Measurements from ENCODE around the gene MTG1.
"Not testable (repeated sequence)": the region's sequence is repeated elsewhere in the genome, so short reads cannot be mapped to it uniquely, and the experiment has no call there.

The MTG1 gene

GRCh38 chr10:133422807-133423771 is 29.1 kb downstream of the MTG1 start:
- DNase-seq (ENCODE audit: low spot score) (no peak), FAIRE-seq (no peak)

GRCh38 chr10:133424102-133424501 is 30.1 kb downstream of the MTG1 start:
- DNase-seq (ENCODE audit: low spot score); FAIRE-seq: not testable (repeated sequence)

DNA sequence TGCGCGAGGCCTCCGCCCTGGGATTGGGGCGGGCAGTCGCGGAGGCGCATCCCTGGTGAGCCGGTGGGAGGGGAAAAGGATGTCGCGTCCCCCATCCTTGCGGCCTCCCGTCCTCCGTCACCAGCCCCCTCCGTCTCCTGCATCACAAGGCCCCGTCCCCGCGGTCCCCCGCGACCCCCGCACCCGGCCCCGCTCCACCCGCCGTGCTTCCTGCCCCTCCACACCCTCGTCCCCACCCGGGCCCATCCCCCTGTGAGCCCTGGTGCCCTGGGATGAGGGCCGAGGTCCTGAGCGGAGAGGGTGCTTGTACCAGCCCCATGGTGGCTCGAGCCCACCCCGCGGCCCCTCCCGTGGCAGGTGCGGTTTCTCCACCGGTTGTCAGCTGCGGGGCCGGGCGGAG is 30.6 kb downstream of the MTG1 start, which contains the start of gene SPRN:
TSS of gene SPRN (minus strand) at position 25 of the 400 bp plus-strand sequence. CDS start 944 bp downstream, outside the sequence.
- FAIRE-seq; DNase-seq (ENCODE audit: low spot score): not testable (repeated sequence)

DNA sequence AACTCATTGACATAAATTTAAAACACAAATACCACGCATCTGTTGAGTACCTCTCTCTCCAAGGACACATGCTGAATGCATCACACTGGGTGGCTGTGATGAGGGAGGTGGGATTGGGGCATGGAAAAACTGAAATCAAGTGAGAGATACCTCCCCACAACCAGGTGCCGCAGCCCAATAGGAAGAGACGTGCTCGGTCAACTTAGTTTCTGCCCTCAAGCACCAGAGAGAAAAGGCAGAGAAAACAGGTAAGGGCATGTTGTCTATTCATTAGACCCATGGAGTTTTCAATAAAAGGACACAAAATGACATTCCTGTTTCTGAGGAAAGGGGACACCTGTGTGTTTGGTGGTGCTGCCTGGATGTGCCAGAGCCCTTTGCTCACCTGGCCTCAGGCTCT is 35.6 kb downstream of the MTG1 start:
- FAIRE-seq, result not testable (repeated sequence)

DNA sequence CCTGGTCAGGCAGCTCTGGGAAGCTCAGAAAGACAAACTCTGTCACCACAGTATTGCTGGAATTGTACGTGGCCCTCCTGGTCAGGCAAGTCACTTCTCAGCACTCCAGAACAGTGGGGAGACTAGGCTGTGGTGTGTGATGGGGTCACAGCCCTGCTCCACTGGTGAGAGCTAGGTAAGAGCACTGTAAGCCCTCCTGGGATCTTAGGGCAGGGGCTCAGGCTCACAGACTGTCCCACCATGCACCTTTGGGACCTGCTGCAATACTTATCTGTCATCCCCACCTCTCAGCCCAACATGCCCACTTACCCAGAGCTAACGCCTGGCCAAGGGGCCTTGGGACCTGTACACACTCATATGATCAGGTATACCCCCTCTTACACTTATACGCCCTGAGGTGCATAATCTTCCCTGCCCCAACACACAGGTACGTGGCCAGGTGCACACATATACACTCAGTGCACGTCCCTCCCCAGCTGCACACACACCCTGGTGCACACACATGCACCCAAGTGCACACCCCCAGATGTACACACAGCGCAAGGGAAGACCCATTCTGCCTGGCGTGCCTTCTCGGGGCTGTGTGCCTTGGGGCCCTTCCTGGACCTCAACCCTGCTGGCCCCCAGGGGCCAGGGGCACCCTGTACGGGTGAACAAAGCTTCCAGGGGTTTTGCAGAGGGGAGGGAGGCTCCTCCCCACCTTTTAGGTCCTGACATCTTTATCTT is 38.1 kb downstream of the MTG1 start:
- not testable (repeated sequence) for DNase-seq (ENCODE audit: low spot score)

More for the DNA sequence above, 35.6 kb downstream of the MTG1 start:
- peak; percentile 1 for DNase-seq (ENCODE audit: low spot score)

DNA sequence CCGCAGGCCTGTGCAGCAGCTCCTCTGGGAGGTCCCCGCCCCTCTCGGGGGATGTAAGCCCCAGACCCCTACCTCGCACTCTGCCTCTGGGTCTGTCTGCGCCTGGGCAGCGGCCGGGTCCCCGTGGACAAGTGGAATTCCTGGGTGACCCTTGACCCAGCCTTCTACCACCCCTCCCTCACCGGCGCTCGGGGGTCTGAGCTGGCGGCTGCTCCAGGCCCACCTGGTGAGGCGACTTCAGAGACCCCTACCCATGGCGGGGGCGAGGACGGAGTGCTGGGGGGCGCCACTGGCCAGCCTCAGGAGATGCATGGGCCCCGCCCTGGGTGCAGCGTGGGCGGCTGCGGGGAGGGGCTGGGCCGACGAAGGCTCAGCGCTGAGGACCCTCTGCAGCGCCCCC is 38.8 kb downstream of the MTG1 start:
- not testable (repeated sequence) for DNase-seq (ENCODE audit: low spot score)

More for the DNA sequence above, 38.1 kb downstream of the MTG1 start:
- not testable (repeated sequence) for FAIRE-seq

DNA sequence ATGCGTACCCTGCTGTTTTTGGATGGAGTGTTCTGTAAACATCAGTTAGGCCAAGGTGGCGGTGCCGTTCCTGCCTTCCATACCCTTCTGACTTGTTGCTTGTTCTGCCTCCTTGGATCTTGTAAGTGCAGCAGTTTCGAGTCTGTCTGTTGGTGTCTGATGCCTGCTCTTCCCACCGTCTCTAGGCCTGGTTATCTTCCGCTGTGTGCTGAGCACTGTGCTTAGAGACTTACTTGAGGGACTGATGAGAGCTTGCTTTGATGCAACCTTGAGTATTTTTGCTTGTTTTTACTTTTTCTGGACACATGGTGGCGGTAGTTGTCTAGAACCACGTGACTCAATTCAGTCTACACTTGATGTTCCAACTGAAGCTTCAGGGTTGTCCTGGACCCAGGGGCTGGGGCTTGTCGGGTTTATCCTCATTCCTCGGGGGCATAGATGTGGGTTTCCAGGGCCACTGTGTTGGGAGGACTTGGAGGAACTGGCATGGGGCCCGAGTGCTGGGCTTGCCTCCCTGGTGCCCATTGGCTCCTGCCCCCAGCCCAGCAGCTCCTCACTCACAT is 44.8 kb downstream of the MTG1 start:
- FAIRE-seq (no peak), DNase-seq (ENCODE audit: low spot score) (no peak)

More for the DNA sequence above, 38.8 kb downstream of the MTG1 start:
- FAIRE-seq, result not testable (repeated sequence)

DNA sequence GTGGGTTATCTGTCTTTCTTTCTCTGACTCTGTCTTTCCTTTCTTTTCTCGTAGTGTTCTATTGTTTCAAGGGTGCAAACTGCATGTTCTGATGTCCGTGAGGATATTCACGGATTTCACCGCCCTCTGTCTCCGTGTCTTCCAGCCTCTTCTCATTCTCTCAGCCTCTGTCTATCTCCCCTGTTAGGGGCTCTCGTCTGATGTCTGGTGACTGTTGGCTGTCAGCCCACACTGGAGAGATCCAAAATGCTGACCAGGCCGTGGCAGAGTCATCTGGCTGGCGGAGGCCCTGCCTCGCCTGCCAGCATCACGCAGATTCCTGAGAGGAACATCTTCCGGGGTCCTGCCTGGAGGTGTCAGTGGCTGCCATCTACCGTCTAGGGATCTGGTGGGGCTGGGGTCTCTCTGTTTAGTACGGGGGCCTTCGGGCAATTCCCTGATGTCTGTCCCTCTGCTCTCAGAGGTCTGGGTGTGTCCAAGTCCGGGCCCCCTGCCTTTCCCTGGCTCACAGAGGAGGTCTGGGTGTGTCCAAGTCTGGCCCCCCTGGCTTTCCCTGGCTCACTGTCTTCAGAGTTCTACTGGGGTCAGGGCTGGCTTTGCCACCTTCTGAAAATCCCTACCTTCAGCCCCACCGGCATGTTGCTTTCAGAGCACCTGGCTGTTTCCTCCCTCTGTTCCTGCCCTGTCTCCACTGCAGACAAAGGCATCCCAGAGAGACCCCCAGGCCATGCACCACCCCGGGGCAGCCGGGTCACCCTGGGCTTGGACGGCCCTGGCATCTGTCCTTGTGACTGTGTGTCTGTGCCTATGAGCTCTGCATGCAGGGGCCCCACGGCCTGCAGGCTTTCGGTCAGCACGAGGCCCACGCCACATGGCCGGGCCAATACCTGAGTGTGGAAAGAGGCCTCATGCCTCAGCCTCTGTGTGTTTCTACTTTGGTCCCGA is 45.8 kb downstream of the MTG1 start:
- no peak for DNase-seq (ENCODE audit: low spot score)
- FAIRE-seq, result no peak

- DNase-seq (ENCODE audit: low spot score) (no peak), FAIRE-seq (no peak)
Observed at GRCh38 chr10:133440633-133441285, 46.8 kb downstream of the MTG1 start.

GRCh38 chr10:133441356-133441755 is 47.4 kb downstream of the MTG1 start:
- DNase-seq (ENCODE audit: low spot score); FAIRE-seq: not testable (repeated sequence)

DNA sequence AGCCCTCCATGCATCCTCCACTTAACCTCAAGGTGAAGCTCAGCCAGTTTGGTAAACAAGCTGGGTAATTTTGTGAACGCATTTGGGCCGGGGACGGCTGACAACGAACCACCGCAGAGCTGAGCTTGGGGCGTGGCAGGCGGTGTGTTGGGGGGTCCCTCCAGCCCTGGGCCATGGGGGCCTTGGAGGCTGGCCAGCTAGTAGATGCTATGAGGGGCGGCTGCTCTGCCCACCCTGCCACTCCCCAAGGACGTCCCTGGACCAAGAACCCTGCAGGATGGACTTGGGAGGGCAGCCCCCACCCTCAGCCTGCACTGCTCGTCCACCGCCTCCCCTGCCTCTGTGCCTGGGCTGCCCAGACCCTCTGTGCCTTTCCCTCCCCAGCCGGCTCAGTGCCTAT is 47.8 kb downstream of the MTG1 start:
- DNase-seq (ENCODE audit: low spot score) (no peak), FAIRE-seq (no peak)

GRCh38 chr10:133442191-133442966 is 48.4 kb downstream of the MTG1 start:
- DNase-seq (ENCODE audit: low spot score) (no peak), FAIRE-seq (no peak)

DNA sequence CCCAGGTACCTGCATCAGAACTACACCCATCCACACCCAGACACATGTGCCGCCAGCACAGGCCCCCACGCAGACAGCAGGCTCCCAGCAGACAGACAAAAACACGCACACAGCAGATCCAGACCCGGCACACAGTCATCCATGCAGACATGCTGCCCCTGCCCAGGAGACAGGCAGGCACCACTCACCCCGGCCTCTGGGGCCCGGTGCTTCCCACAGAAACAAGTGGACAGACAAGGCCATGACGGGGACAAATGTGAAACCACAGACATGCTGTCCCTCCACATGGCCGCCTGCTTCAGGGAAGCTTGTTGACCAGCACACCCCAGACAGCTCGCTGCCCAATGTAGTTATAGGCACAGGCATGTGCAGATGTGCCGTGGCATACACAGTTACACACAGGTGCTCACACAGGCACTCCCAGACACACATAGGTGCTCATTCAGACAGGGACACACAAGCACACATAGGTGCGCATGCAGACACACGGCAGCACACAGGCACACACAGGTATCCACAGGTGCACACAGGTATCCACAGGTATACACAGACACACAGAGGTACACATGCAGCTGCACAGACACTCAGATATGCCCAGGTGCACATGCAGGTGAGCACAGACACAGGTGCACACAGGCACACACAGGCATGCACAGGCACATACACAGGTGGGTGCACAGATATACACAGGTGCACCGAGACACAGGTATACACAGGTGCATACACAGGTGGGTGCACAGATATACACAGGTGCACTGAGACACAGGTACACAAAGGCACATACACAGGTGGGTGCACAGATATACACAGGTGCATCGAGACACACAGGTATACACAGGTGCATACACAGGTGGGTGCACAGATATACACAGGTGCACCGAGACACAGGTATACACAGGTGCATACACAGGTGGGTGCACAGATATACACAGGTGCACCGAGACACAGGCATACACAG is 49.3 kb downstream of the MTG1 start:
- no peak for FAIRE-seq
- no peak for DNase-seq (ENCODE audit: low spot score)

GRCh38 chr10:133444342-133445267 is 50.6 kb downstream of the MTG1 start:
- FAIRE-seq, result no peak
- no peak for DNase-seq (ENCODE audit: low spot score)

GRCh38 chr10:133445268-133445732 is 51.3 kb downstream of the MTG1 start:
- DNase-seq (ENCODE audit: low spot score) (no peak), FAIRE-seq (no peak)

DNA sequence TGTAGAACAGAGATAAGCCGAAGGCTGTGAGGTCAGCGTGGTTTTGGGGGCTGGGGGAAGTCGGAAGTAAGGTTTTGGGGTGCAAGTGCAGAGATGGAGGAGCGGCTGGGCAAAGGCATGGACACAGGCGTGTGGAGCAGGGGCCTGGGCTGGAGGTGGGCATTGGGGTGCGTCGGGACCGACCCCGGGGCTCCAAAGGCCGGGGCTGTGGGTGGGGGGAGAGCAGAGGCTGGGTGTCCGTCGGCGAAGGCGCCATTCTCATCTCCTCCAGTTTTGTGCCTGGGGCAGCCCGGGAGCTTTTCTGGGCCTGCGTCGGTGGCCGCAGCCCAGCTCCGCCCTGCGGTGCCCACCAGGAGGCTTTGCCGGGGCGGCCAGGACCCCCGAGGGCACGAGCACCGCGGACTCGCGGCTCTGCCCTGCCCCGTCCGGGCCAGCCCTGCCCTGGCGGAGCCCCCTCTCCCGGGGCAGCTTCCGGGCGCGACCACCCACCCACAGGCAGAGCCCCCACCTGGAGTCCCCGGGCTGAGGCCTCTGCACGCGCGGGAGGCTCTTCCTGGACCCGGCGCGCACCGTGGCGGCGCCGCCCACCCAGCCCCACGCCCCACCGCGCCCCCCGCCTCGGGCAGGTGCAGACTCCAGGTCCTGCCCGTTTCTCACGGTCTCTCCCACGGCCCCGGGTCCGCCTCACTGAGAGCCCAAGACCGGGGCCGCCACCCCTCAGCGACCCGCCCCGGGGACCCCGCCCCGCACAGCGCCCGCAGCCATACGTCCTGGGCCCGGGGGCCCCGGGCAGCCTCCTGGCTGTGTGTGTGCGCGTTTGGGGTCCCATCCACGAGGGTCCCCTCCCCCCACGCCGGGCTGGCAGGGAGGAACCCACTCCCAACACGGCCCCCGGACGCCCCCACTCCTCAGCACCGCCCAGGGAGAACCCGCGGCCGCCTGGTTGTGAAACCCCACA is 52.1 kb downstream of the MTG1 start:
- DNase-seq (ENCODE audit: low spot score) (no peak), FAIRE-seq (no peak)

Data from RCC 7860 (cell line).